ENCODE results near the gene CHST14. TPM values are rescaled to one million over a fixed set of nuclear protein-coding genes. Genes with fewer than 3 reads are reported as not detected.

The CHST14 gene
- polyA plus RNA-seq, 1 donor from 2014 or later, result 0.71 TPM

- TF ChIP-seq RAD21 (conservative IDR thresholded peaks at IDR 0.05) (no peak), TAF1 (IDR thresholded peaks at IDR 0.05; ENCODE audit: low read depth) (no peak)
- no peaks in the 10 kb centered on the region for H3K9me2 ChIP-seq (ENCODE audit: insufficient read depth, low read length)
- H3K27ac ChIP-seq (ENCODE audit: low read length), result no peak overlapping the region
- H3F3A ChIP-seq (ENCODE audit: insufficient read depth, low read length, poor library complexity, severe bottlenecking), result no peaks in the 10 kb centered on the region
- no peaks in the 10 kb centered on the region for H4K20me1 ChIP-seq (ENCODE audit: insufficient read depth)
- H3K4me2 ChIP-seq (ENCODE audit: low read length), result no peak overlapping the region
- no peaks in the 10 kb centered on the region for H3K9me3 ChIP-seq (ENCODE audit: low read length)
- H2AFZ ChIP-seq (ENCODE audit: low read depth, low read length), result no peak overlapping the region
- no peaks in the 10 kb centered on the region for H3K27me3 ChIP-seq (ENCODE audit: insufficient read depth, low read depth, low read length)
- no peaks in the 10 kb centered on the region for H3K79me2 ChIP-seq (replicated peaks; ENCODE audit: insufficient read depth, low read length)
- no peak overlapping the region for H3K4me3 ChIP-seq (ENCODE audit: low read length)
- H3K36me3 ChIP-seq (ENCODE audit: insufficient read depth, low read length), result no peaks in the 10 kb centered on the region
- no peak overlapping the region for H3K9ac ChIP-seq (ENCODE audit: low read length)
Measured at GRCh38 chr15:40458495-40459371, 12.1 kb upstream of the CHST14 start.

GRCh38 chr15:40459391-40460015 lies 11.3 kb upstream of the CHST14 start:
- no peak for TF ChIP-seq RAD21 (conservative IDR thresholded peaks at IDR 0.05)
- TF ChIP-seq, protein P1, sequence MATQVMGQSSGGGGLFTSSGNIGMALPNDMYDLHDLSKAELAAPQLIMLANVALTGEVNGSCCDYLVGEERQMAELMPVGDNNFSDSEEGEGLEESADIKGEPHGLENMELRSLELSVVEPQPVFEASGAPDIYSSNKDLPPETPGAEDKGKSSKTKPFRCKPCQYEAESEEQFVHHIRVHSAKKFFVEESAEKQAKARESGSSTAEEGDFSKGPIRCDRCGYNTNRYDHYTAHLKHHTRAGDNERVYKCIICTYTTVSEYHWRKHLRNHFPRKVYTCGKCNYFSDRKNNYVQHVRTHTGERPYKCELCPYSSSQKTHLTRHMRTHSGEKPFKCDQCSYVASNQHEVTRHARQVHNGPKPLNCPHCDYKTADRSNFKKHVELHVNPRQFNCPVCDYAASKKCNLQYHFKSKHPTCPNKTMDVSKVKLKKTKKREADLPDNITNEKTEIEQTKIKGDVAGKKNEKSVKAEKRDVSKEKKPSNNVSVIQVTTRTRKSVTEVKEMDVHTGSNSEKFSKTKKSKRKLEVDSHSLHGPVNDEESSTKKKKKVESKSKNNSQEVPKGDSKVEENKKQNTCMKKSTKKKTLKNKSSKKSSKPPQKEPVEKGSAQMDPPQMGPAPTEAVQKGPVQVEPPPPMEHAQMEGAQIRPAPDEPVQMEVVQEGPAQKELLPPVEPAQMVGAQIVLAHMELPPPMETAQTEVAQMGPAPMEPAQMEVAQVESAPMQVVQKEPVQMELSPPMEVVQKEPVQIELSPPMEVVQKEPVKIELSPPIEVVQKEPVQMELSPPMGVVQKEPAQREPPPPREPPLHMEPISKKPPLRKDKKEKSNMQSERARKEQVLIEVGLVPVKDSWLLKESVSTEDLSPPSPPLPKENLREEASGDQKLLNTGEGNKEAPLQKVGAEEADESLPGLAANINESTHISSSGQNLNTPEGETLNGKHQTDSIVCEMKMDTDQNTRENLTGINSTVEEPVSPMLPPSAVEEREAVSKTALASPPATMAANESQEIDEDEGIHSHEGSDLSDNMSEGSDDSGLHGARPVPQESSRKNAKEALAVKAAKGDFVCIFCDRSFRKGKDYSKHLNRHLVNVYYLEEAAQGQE (IDR thresholded peaks at IDR 0.05; ENCODE audit: borderline replicate concordance), result no peak
- Histone ChIP-seq H3K4me3 (ENCODE audit: low read length) (no peak overlapping the region), H3K4me2 (ENCODE audit: low read length) (no peak overlapping the region), H3K36me3 (ENCODE audit: insufficient read depth, low read length) (no peaks in the 10 kb centered on the region), H2AFZ (ENCODE audit: low read depth, low read length) (no peak overlapping the region), H3K27ac (ENCODE audit: low read length) (no peak overlapping the region), H3K9me3 (ENCODE audit: low read length) (no peaks in the 10 kb centered on the region), H4K20me1 (ENCODE audit: insufficient read depth) (no peaks in the 10 kb centered on the region), H3K9ac (ENCODE audit: low read length) (no peak overlapping the region), H3K79me2 (replicated peaks; ENCODE audit: insufficient read depth, low read length) (no peaks in the 10 kb centered on the region), H3K9me2 (ENCODE audit: insufficient read depth, low read length) (no peaks in the 10 kb centered on the region), H3F3A (ENCODE audit: insufficient read depth, low read length, poor library complexity, severe bottlenecking) (no peaks in the 10 kb centered on the region), H3K27me3 (ENCODE audit: insufficient read depth, low read depth, low read length) (no peaks in the 10 kb centered on the region)

DNA sequence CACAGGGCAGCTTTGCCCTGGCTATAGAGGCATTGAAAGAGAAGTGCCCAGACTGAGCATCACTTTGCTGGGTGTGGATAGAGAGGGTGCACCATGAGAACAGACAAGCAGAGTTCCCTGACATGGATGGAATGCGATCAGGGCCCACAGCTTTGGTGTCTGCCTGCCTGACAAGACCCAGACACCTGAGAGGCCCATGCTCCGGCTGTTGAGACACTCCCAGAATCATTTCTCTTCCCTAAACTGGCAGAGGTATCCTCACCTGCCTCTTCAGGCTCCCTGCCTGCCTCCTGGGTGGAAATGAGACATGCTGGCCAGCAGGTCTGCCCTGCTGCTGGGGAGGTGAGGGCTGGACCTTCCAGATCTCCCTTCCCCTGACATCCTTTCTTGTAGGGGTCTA lies 10.4 kb upstream of the CHST14 start:
- H3K9ac ChIP-seq (ENCODE audit: low read length), result no peak overlapping the region
- TF ChIP-seq CTCF (IDR thresholded peaks at IDR 0.05; ENCODE audit: poor library complexity, severe bottlenecking) (no peak), EP300 (conservative IDR thresholded peaks at IDR 0.05; ENCODE audit: poor library complexity, severe bottlenecking) (no peak), EZH2 (IDR thresholded peaks at IDR 0.05; ENCODE audit: borderline replicate concordance, insufficient read depth, low read length, poor library complexity, severe bottlenecking) (no peak), POLR2AphosphoS5 (IDR thresholded peaks at IDR 0.05) (no peak), MXI1 (conservative IDR thresholded peaks at IDR 0.05; ENCODE audit: poor library complexity, severe bottlenecking) (no peak), SMC3 (conservative IDR thresholded peaks at IDR 0.05; ENCODE audit: poor library complexity) (no peak), RAD21 (conservative IDR thresholded peaks at IDR 0.05) (no peak), TAF1 (IDR thresholded peaks at IDR 0.05; ENCODE audit: low read depth) (no peak)
- TF ChIP-seq, protein P1 (IDR thresholded peaks at IDR 0.05; ENCODE audit: borderline replicate concordance), result no peak
- no peak overlapping the region for H2AFZ ChIP-seq (ENCODE audit: low read depth, low read length)
- no peaks in the 10 kb centered on the region for H3F3A ChIP-seq (ENCODE audit: insufficient read depth, low read length, poor library complexity, severe bottlenecking)
- no peak overlapping the region for H3K4me3 ChIP-seq (ENCODE audit: low read length)
- H3K36me3 ChIP-seq (ENCODE audit: insufficient read depth, low read length), result no peaks in the 10 kb centered on the region
- no peak overlapping the region for H3K4me2 ChIP-seq (ENCODE audit: low read length)
- no peaks in the 10 kb centered on the region for H3K9me2 ChIP-seq (ENCODE audit: insufficient read depth, low read length)
- H4K20me1 ChIP-seq (ENCODE audit: insufficient read depth), result no peaks in the 10 kb centered on the region
- no peaks in the 10 kb centered on the region for H3K79me2 ChIP-seq (replicated peaks; ENCODE audit: insufficient read depth, low read length)
- no peaks in the 10 kb centered on the region for H3K9me3 ChIP-seq (ENCODE audit: low read length)
- no peak overlapping the region for H3K27ac ChIP-seq (ENCODE audit: low read length)
- no peaks in the 10 kb centered on the region for H3K27me3 ChIP-seq (ENCODE audit: insufficient read depth, low read depth, low read length)

Measured in neural cell (in vitro differentiated cells).